Central memory CD8-positive, alpha-beta T cell (primary cell): Measurements from ENCODE around the gene SORCS2.

Experiments
- ATAC-seq: fragments of 150-1000 bp; cut with Tn5 transposase; replicated peaks from 2 replicates; pipeline ENCODE4 v1.10.0; 2022; ENCODE audit warnings: mild to moderate bottlenecking, moderate FRiP score, moderate number of reproducible peaks; ENCODE audit not compliant: poor library complexity, severe bottlenecking; ENCODE audit errors: extremely low read depth
- DNase-seq, 2 donors: peaks; one replicate each; pipeline ENCODE4 v3.0.0; 2021; ENCODE audit warnings: low spot score in 2 of 2
- H3K27ac Mint-ChIP-seq: one replicate; pipeline ENCODE4 v1.8.0; 2022; ENCODE audit warnings: low read depth, mild to moderate bottlenecking, moderate library complexity, mixed read lengths
- H3K27me3 Mint-ChIP-seq: one replicate; pipeline ENCODE4 v1.8.0; 2022; ENCODE audit warnings: mixed read lengths
- H3K36me3 Mint-ChIP-seq: one replicate; pipeline ENCODE4 v1.8.0; 2022; ENCODE audit warnings: mild to moderate bottlenecking, moderate library complexity, mixed read lengths; ENCODE audit not compliant: insufficient read depth
- H3K4me1 Mint-ChIP-seq: one replicate; pipeline ENCODE4 v1.8.0; 2022; ENCODE audit warnings: mixed read lengths
- H3K4me3 Mint-ChIP-seq: one replicate; pipeline ENCODE4 v1.8.0; 2022; ENCODE audit warnings: mild to moderate bottlenecking, moderate library complexity, mixed read lengths
- H3K9me3 Mint-ChIP-seq: one replicate; pipeline ENCODE4 v1.8.0; 2022; ENCODE audit warnings: mixed read lengths

Gene SORCS2

DNA sequence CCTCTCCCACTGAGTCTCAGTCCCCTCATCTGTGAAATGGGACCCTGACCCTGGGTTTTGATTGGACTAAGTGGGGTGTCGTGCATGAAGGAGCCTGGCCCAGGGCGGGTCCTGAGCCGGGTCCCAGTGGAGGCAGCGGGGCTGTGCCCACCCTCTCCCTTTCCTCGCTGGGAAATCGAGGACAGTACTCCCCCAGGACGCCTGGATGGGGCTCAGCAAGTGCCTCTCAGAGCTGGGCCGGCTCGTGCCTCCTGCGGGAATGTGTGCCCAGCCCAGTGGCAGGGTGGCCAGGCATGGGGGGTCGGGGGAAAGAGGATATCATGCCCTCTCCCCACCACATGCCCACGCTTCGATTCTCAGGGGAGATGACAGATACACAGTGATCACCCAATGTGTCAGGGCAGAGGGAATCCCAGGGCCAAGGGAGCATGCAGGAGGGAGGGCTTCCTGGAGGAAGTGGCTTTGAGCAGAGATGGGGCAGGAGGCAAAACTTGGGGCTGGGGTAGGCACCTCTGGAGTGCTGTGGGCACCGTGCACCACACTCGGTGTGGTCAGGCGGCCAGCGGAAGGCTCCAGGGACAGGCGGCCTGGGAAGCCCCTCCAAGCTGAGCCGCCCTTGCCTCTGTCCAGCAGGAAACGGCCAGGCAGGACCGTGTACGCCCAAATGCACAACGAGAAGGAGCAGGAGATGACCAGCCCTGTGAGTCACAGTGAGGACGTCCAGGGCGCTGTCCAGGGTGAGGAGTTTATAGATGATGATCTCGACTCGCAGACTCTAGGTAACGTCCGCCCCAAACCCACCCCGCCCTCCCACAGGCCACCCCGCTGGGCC is 544.3 kb downstream of the SORCS2 start:
- DNase-seq (no peak), ATAC-seq (no peak)
- H3K27ac Mint-ChIP-seq: no peak overlapping the region
- peaks cover 9% of the 10 kb centered on the region for H3K27me3 Mint-ChIP-seq
- H3K9me3 Mint-ChIP-seq: no peaks in the 10 kb centered on the region
- H3K4me1 Mint-ChIP-seq: no peaks in the 10 kb centered on the region
- H3K4me3 Mint-ChIP-seq: no peak overlapping the region
- no peaks in the 10 kb centered on the region for H3K36me3 Mint-ChIP-seq

DNA sequence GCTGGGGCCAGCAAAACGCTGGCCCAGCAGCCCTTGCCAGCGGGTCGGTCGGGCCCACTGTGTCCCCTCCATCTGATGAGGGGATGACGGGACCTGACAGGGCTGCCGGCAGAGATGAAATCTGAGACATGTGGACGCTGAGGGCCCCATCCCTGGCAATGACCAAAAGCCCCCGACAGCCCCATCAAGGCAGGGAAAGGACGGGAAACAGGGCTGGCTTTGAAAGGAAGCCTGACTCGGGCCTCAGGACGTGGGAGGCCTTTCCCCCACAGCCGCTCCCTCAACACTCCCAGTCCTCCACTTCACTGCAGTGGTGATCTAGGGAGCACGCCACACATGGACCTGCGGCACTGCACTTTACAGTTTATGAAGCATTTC is 544.9 kb downstream of the SORCS2 start:
- ATAC-seq (no peak), DNase-seq (no peak)
- peaks cover 9% of the 10 kb centered on the region for H3K27me3 Mint-ChIP-seq
- H3K9me3 Mint-ChIP-seq: no peaks in the 10 kb centered on the region
- H3K4me1 Mint-ChIP-seq: no peaks in the 10 kb centered on the region
- no peak overlapping the region for H3K27ac Mint-ChIP-seq
- no peaks in the 10 kb centered on the region for H3K36me3 Mint-ChIP-seq
- H3K4me3 Mint-ChIP-seq: no peak overlapping the region

DNA sequence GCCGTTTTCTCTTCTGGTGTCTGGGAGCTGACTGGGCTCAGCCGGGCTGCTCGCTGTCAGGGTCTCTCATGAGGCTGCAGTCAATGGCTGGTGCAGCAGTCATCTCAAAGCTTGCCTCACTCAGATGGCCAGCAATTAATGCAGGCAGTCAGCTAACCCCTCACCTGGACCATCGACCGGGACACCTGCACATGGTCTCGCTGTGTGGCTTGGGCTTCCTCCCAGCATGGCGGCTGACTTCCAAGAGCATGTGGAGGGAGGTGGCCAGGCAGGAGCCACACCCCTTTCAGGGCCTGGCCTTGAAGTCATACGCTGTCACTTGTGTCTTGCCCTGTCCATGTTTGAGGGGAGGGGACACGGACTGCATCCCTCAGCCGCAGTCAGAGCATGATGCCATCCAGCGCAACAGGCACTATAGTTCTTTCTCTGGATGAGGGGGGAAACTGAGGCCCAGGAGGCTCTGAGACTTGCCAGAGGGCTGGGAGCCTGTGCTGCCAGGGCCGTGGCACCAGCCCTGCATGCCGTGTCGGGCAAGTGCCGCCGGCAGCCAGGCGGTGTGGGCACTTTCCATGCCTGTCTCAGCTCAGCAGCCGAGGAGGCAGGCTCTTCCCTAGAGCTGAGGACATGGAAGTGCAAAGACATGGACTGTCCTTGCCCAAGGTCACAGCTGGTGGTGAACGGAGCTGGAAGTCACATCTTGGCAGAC is 545.6 kb downstream of the SORCS2 start:
- Mint-ChIP-seq H3K27ac (no peak overlapping the region), H3K27me3 (peaks cover 9% of the 10 kb centered on the region), H3K4me3 (no peak overlapping the region), H3K9me3 (no peaks in the 10 kb centered on the region), H3K4me1 (no peaks in the 10 kb centered on the region), H3K36me3 (no peaks in the 10 kb centered on the region)
- ATAC-seq: no peak
- no peak for DNase-seq

DNA sequence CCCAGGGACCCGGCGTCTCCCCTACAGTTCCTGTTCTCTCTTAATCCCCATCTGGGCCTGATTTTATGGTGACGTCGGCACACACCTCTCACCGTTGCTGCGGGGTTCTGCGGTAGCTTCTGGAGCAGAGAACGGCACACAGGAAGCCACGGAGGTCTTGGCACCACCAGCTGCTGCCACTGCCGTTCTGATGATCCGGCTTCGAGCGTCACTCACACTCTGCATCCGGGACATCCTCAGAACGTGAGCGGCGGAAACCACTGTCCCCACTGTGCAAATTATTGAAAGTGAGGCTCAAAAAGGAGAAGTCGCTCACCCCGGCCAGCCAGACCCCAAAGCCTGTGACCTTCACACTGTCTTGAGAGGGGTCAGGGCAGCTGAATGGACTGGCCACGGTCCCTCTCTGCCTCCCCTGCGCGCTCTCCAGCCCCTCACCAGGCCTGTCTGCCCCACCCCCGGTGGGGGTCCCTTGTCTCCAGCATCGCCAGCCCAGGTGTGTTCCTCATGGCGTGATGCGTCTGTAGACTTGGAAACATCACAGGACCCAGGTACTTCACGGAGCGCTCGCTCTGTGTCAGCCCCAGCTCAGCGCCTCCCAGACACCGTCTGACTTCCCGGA is 546.2 kb downstream of the SORCS2 start:
- Mint-ChIP-seq H3K4me1 (no peaks in the 10 kb centered on the region), H3K36me3 (no peaks in the 10 kb centered on the region), H3K4me3 (no peak overlapping the region), H3K9me3 (no peaks in the 10 kb centered on the region), H3K27ac (no peak overlapping the region), H3K27me3 (peaks cover 9% of the 10 kb centered on the region)
- no peak for DNase-seq
- ATAC-seq: no peak

DNA sequence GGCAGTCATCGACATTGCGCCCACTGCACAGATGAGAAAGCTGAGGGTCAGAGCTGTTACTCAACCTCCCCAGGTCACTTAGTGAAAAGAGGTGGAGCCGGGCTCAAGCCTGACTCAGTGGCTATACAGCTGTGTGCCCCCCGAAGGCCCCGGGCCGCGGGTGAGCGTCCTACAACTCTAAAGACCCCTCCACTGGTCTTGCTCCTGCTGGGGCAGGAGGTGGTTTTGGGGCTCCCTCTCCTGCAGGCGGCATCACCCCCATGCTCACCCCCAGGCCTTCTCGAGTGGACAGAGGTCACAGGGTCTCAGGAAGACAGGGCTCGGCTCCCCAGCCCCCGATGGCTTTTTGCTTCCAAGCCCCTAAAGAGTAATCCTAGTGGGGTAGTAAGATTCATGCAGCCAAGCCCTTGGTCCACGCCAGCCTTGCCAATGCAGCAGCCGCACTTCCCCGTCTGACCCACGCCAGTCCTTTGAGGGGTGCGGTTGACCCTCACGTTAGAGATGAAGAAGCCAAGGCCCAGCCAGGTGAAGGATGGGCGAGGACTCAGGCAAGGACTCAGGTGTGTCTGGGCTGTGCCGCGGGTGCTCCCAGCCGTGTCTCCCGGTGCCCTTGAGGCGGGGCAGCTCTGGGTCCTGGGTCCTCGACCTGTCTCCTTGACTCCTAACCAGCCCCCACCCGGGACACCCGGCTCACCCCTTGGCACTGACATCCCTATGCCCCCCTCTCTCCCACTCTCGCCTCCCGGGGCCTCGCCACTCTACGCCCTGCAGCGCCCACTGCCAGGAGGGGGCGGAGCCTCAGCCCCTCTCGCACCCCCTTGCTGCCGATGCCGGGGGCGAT is 547.0 kb downstream of the SORCS2 start:
- DNase-seq: no peak
- Mint-ChIP-seq H3K9me3 (no peaks in the 10 kb centered on the region), H3K4me3 (no peak overlapping the region), H3K27me3 (peaks cover 9% of the 10 kb centered on the region), H3K4me1 (peaks cover 6% of the 10 kb centered on the region), H3K27ac (no peak overlapping the region), H3K36me3 (no peaks in the 10 kb centered on the region)
- no peak for ATAC-seq

DNA sequence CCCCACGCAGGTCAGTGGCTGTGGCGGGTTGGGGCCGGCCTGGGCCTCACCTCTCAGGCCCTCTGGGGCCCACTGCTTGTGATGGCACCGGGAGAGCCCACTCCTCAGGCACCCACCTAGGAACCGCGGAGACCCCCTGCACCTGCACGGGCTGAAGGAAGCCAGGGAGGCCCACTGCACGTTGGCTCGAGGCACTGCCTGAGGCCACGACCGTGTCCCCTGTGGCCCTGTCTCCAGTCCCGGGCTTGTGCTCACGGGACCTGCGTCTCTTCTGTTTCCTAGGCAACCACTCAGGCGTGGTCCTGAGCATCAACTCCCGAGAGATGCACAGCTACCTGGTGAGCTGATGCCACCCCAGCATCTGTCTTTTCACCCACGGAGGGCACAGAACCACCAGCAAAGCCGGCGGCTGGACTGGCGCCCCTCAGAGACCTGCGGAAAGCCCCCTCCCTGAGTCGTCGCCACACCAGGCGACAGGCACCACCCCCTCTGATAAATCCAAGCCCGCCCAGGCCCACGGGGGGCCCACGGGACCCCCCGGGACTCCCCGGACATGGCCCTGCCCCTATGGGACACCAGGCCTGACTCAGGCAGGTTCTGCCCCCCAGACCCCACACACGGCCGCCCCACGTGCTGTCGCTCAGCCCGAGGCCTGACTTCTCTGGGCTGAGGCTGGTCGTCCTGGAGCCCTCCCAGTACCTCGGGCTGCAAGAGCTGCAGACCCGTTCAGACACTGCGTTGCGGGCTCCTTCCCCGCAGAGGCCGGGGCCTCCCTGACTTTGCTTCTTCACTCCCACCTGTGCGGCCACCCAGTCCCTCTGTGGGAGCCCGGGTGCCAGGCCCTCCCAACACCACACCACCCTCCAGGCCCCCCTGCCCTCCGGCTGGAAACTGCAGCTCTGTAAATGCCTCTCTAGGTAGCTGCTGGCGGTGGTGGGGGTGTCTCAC is 547.9 kb downstream of the SORCS2 start:
- Mint-ChIP-seq H3K4me1 (peaks cover 6% of the 10 kb centered on the region), H3K27ac (no peak overlapping the region), H3K9me3 (no peaks in the 10 kb centered on the region), H3K4me3 (no peak overlapping the region), H3K27me3 (peaks cover 4% of the 10 kb centered on the region), H3K36me3 (no peaks in the 10 kb centered on the region)
- DNase-seq: no peak
- no peak for ATAC-seq

DNA sequence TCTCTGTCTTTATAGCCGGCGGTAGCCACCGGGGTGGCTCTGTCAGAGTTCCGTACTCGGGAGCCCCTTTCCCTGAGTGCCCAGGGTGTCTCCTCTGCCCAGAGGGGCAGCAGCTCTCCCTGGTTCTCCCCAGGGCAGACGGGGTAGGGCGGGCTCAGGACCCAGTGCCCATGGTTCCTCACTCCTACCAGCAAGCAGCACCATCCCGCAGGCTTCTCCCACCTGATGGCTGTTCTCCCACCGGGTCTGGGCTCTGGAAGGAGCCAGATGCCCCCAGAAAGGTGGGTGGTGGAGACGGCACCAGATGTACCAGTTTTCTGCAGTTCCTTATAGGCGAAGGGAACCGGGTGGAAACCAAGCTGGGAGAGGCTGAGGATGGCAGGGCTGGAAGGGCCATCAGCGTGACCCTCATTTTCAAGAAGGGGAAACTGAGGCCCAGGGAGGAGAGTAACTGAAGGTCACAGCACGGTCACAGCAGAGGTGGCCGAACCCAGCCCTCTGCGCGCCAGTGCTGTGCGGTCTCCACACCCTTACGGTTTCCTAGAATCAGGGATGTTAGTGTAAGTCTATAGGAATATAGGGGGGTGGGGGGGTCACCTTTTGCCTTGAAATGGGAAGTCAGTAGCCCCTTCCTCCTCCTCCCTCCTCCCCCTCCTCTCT is 548.7 kb downstream of the SORCS2 start:
- no peaks in the 10 kb centered on the region for H3K36me3 Mint-ChIP-seq
- no peaks in the 10 kb centered on the region for H3K27me3 Mint-ChIP-seq
- ATAC-seq (no peak), DNase-seq (no peak)
- H3K9me3 Mint-ChIP-seq: no peaks in the 10 kb centered on the region
- H3K4me1 Mint-ChIP-seq: peaks cover 6% of the 10 kb centered on the region
- no peak overlapping the region for H3K27ac Mint-ChIP-seq
- H3K4me3 Mint-ChIP-seq: no peak overlapping the region

DNA sequence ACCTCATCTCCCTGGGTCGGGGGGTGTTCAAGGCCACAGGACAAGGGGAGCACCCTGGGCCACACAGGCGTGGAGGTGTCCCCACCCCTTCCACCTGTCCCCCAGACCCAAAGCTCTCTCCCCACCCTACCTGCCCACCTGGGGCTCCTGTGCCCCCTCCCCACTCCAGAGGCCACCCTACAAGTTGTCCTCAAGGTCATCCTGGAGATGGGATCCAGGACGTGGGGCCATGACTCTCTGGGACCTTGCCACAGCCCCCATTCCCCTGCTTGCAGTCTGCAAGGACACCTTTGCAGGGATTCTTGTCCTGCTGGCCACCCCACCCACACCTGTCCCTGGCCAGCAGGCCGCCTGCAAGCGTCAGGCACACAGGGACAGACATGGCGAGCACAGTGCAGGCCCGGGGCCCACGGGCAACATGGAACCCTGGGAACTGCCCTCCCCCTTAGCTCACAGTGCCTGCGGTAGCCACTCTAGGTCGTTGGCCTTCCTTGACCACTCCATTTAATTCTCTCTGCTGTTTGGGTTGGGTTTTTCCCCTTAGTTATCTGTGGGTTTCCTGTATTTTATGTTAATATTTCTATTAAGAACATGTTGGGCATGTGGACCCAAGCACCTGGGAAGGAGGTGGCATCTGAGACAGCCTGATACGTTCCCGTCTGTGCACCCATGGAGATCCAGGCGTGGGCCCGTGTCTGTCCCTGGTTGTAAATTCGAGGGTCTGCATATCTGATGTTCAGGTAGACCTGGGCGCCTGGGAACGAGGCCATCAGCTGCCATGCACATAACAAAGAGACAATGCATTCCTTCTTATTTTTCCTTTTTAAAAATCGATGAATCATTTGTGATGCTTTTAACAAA is 549.8 kb downstream of the SORCS2 start:
- Mint-ChIP-seq H3K27ac (no peak overlapping the region), H3K36me3 (no peaks in the 10 kb centered on the region), H3K27me3 (no peaks in the 10 kb centered on the region), H3K9me3 (no peaks in the 10 kb centered on the region), H3K4me3 (no peak overlapping the region), H3K4me1 (peaks cover 6% of the 10 kb centered on the region)
- ATAC-seq (no peak), DNase-seq (no peak)

DNA sequence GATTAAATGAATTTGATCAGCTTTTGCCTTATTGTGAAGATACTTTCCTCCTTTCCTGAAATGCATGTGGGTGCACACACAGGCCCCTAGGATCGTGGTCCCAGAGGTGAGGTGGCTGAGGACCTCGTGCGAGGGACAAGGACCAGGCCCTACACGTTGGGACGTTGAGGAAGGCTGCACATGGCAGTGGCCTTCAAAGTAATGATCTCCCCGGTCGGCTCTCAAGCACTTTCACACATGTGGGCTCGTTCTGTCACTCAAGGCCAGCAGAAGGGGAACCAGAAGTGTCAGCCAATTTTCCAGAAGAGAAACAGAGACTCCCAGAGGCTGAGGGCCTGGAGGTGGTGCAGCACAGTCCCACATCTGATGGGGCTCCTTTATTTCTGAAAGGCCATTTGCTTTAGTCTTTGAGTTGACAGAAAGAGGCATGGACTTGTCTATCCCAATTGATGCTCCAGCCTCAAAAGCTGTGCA is 550.5 kb downstream of the SORCS2 start:
- Mint-ChIP-seq H3K4me1 (peaks cover 6% of the 10 kb centered on the region), H3K36me3 (no peaks in the 10 kb centered on the region), H3K27me3 (no peaks in the 10 kb centered on the region), H3K4me3 (no peak overlapping the region), H3K9me3 (no peaks in the 10 kb centered on the region), H3K27ac (no peak overlapping the region)
- DNase-seq (no peak), ATAC-seq (no peak)

DNA sequence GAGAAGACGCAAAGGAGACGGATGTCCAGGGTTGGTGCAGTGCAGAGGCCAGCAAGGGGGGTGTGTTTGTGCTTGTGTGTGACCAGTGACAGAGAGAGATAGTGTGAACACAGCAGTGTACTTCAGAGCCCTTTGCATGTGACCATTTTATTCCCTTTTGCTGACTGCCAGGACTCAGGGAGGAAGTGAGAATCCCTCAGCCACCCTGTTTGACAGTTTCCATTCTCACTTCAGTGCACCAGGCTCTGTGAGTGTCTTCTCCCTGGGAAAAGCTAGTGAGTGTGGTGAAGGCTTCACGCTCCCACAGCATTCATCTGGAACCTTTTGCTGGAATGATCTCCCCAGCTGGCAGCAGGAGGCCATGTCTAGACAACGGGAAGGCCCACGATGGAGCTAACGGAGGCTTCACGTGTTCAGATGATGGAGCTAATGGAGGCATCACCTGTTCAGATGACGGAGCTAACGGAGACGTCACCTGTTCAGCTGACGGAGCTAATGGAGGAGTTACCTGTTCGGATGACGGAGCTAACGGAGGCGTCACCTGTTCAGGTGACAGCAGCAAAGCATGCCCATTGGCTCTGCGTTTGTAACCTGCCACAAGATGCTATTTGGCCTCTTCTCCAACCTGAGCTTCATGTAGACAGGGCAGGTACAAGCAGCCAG is 551.9 kb downstream of the SORCS2 start:
- H3K4me1 Mint-ChIP-seq: peaks cover 6% of the 10 kb centered on the region
- no peak overlapping the region for H3K27ac Mint-ChIP-seq
- H3K27me3 Mint-ChIP-seq: no peaks in the 10 kb centered on the region
- H3K4me3 Mint-ChIP-seq: no peak overlapping the region
- ATAC-seq (no peak), DNase-seq (no peak)
- no peaks in the 10 kb centered on the region for H3K9me3 Mint-ChIP-seq
- no peaks in the 10 kb centered on the region for H3K36me3 Mint-ChIP-seq
